WTC11 (cell line): ENCODE measurements around the gene OR8J1. TPM values are rescaled to one million over a fixed set of nuclear protein-coding genes. Genes with fewer than 3 reads are reported as not detected.

Experiments used
- ATAC-seq: fragments of 200-7000 bp; cut with Tn5 transposase; 2 replicates; pipeline ENCODE4 v1.10.0; 2021; ENCODE audit warnings: mild to moderate bottlenecking, moderate library complexity
- Bru-seq: library from RNA; stranded (reverse); fragments of 400-500 nt; gene quantifications from one replicate; lab custom pipeline; 2021; lab: Mats Ljungman, UMichigan
- CTCF ChIA-PET: fragments of 300-600 bp; sonication (Branson Sonifier 250); formaldehyde crosslinking; loops from one replicate; lab custom pipeline; 2021; ENCODE audit warnings: antibody characterized with exemption; lab: Charles Lee
- POLR2A ChIA-PET: fragments of 350-600 bp; sonication (Branson Sonifier 250); formaldehyde crosslinking; loops from one replicate; lab custom pipeline; 2021; ENCODE audit warnings: antibody characterized with exemption; lab: Charles Lee
- DNase-seq: peaks from one replicate; pipeline ENCODE4 v3.0.0; 2021; ENCODE audit warnings: low spot score
- H3K27ac Mint-ChIP-seq: 2 replicates; pipeline ENCODE4 v1.8.0; 2021; ENCODE audit warnings: mixed read lengths
- H3K27me3 Mint-ChIP-seq: 2 replicates; pipeline ENCODE4 v1.8.0; 2021; ENCODE audit warnings: low read depth, mild to moderate bottlenecking, moderate library complexity, mixed read lengths
- H3K36me3 Mint-ChIP-seq: 2 replicates; pipeline ENCODE4 v1.8.0; 2021; ENCODE audit warnings: mixed read lengths
- H3K4me1 Mint-ChIP-seq: 2 replicates; pipeline ENCODE4 v1.8.0; 2022; ENCODE audit warnings: mixed read lengths
- H3K4me3 Mint-ChIP-seq: 2 replicates; pipeline ENCODE4 v1.8.0; 2021; ENCODE audit warnings: mild to moderate bottlenecking, moderate library complexity, mixed read lengths
- H3K9me3 Mint-ChIP-seq: 2 replicates; pipeline ENCODE4 v1.8.0; 2021; ENCODE audit warnings: mixed read lengths
- ESRRA ChIP-seq: sonication (generic); formaldehyde crosslinking; IDR thresholded peaks from 2 replicates; pipeline ENCODE4 v1.8.1; 2022; ENCODE audit warnings: mild to moderate bottlenecking, missing genetic modification reagents, borderline replicate concordance
- FOXJ3 ChIP-seq: sonication (generic); formaldehyde crosslinking; IDR thresholded peaks from 2 replicates; pipeline ENCODE4 v1.9.0; 2021; ENCODE audit warnings: missing genetic modification reagents, mild to moderate bottlenecking, borderline replicate concordance
- GABPB1 ChIP-seq: sonication (generic); formaldehyde crosslinking; IDR thresholded peaks from 2 replicates; pipeline ENCODE4 v1.8.1; 2023; ENCODE audit warnings: mild to moderate bottlenecking, missing genetic modification reagents
- JAZF1 ChIP-seq: fragments of 250-450 bp; sonication (Bioruptor Pico); IDR thresholded peaks from 2 replicates; pipeline ENCODE4 v1.9.0; 2021; ENCODE audit warnings: moderate library complexity, mild to moderate bottlenecking, inconsistent platforms
- OVOL2 ChIP-seq: fragments of 250-450 bp; sonication (Bioruptor Pico); IDR thresholded peaks from 2 replicates; pipeline ENCODE4 v1.9.0; 2021; ENCODE audit warnings: mild to moderate bottlenecking, borderline replicate concordance
- PRRX2 ChIP-seq: fragments of 250-450 bp; sonication (Bioruptor Pico); IDR thresholded peaks from 2 replicates; pipeline ENCODE4 v1.8.0; 2021; ENCODE audit warnings: mild to moderate bottlenecking
- RELA ChIP-seq: sonication (generic); formaldehyde crosslinking; IDR thresholded peaks from 2 replicates; pipeline ENCODE4 v1.8.1; 2022; ENCODE audit warnings: missing genetic modification reagents, mild to moderate bottlenecking, borderline replicate concordance
- SMAD3 ChIP-seq: sonication (generic); formaldehyde crosslinking; IDR thresholded peaks from 2 replicates; pipeline ENCODE4 v1.8.0; 2022; ENCODE audit warnings: missing genetic modification reagents, mild to moderate bottlenecking, borderline replicate concordance
- ZNF121 ChIP-seq: sonication (generic); formaldehyde crosslinking; IDR thresholded peaks from 2 replicates; pipeline ENCODE4 v1.8.0; 2023; ENCODE audit warnings: missing genetic modification reagents
- ZNF138 ChIP-seq: sonication (generic); formaldehyde crosslinking; conservative IDR thresholded peaks from 2 replicates; pipeline ENCODE4 v1.8.1; 2022; ENCODE audit warnings: mild to moderate bottlenecking, moderate library complexity, missing genetic modification reagents
- ZNF423 ChIP-seq: fragments of 250-450 bp; sonication (Bioruptor Pico); IDR thresholded peaks from 2 replicates; pipeline ENCODE4 v2.1.2; 2022; ENCODE audit warnings: mild to moderate bottlenecking, moderate library complexity
- long read RNA-seq, 3 experiments: library from RNA in 1 of 3; library from capped mRNA in 1 of 3; library from polyadenylated mRNA in 1 of 3; unstranded in 2 of 3; stranded (forward) in 1 of 3; transcript quantifications; one replicate each; pipeline ENCODE4 v2.0.0, GENCODE V29; 2021
- total RNA-seq: library from RNA; stranded (reverse); gene quantifications from 3 replicates; pipeline ENCODE4 v1.2.3, GENCODE V29; 2021
- TF ChIP-seq, protein P1 (sequence below): sonication (generic); formaldehyde crosslinking; IDR thresholded peaks from 2 replicates; pipeline ENCODE4 v1.8.1; 2022; ENCODE audit warnings: low read depth, missing genetic modification reagents, borderline replicate concordance
- TF ChIP-seq, protein P2 (sequence below): fragments of 250-450 bp; sonication (Bioruptor Pico); IDR thresholded peaks from 2 replicates; pipeline ENCODE4 v1.9.0; 2021; ENCODE audit warnings: mild to moderate bottlenecking
- TF ChIP-seq, protein P3 (sequence below): sonication (generic); formaldehyde crosslinking; conservative IDR thresholded peaks from 2 replicates; pipeline ENCODE4 v1.8.1; 2022; ENCODE audit warnings: mild to moderate bottlenecking, missing genetic modification reagents
- TF ChIP-seq, protein P4 (sequence below): sonication (generic); formaldehyde crosslinking; IDR thresholded peaks from 2 replicates; pipeline ENCODE4 v1.8.0; 2023; ENCODE audit warnings: missing genetic modification reagents
- TF ChIP-seq, protein P5 (sequence below): sonication (generic); formaldehyde crosslinking; IDR thresholded peaks from 2 replicates; pipeline ENCODE4 v1.8.0; 2022; ENCODE audit warnings: mild to moderate bottlenecking, missing genetic modification reagents
- TF ChIP-seq, protein P6 (sequence below): sonication (generic); formaldehyde crosslinking; IDR thresholded peaks from 2 replicates; pipeline ENCODE4 v1.8.1; 2023; ENCODE audit warnings: mild to moderate bottlenecking, moderate library complexity, missing genetic modification reagents
- TF ChIP-seq, protein P7 (sequence below): sonication (generic); formaldehyde crosslinking; IDR thresholded peaks from 2 replicates; pipeline ENCODE4 v1.8.1; 2023; ENCODE audit warnings: mild to moderate bottlenecking, missing genetic modification reagents, borderline replicate concordance
- TF ChIP-seq, protein P8 (sequence below): fragments of 250-450 bp; sonication (Bioruptor Pico); IDR thresholded peaks from 2 replicates; pipeline ENCODE4 v1.8.0; 2021; ENCODE audit warnings: mild to moderate bottlenecking

The OR8J1 gene, protein sequence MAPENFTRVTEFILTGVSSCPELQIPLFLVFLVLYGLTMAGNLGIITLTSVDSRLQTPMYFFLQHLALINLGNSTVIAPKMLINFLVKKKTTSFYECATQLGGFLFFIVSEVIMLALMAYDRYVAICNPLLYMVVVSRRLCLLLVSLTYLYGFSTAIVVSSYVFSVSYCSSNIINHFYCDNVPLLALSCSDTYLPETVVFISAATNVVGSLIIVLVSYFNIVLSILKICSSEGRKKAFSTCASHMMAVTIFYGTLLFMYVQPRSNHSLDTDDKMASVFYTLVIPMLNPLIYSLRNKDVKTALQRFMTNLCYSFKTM
- not detected in 3 replicates for total RNA-seq
- Bru-seq, nascent RNA: not detected
- long read RNA-seq, experiment 1: 0 reads
- long read RNA-seq, experiment 2: 0 reads
- long read RNA-seq, experiment 3: 0 reads

DNA sequence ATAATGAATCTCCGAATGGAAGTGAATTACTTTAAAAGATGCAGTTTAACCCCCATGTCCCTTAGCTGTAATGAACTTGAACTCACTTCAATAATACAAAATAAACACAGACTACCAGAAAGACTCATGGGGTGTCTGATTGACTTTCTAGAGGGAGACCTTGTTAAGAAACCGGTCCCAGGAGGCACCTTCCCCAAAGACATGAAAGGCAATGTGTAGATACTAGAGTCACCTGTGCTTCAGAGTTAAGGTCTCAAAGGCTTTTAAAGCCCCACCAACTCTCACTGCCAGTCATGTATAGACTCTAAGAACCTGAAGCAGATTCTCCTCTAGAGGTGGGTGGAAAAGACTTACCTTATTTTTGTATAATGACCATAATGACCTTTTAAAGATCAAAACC lies at the start of gene OR8J1:
TSS of gene OR8J1 (plus strand) at position 301 of the 400 bp plus-strand sequence. CDS start 5,956 bp downstream, outside the sequence.
- Mint-ChIP-seq H3K9me3 (no peaks in the 10 kb centered on the region), H3K36me3 (no peaks in the 10 kb centered on the region), H3K27ac (0 out of 2 replicates have a peak within 1 kb of the TSS, but pooled peaks have one; percentile 19), H3K27me3 (no peaks in the 10 kb centered on the region), H3K4me1 (no peaks in the 10 kb centered on the region), H3K4me3 (no peak within 1 kb of the TSS)
- ChIA-PET POLR2A (no interaction called here), CTCF (no interaction called here)
- DNase-seq (no peak), ATAC-seq (no peak)
- TF ChIP-seq, protein P1, sequence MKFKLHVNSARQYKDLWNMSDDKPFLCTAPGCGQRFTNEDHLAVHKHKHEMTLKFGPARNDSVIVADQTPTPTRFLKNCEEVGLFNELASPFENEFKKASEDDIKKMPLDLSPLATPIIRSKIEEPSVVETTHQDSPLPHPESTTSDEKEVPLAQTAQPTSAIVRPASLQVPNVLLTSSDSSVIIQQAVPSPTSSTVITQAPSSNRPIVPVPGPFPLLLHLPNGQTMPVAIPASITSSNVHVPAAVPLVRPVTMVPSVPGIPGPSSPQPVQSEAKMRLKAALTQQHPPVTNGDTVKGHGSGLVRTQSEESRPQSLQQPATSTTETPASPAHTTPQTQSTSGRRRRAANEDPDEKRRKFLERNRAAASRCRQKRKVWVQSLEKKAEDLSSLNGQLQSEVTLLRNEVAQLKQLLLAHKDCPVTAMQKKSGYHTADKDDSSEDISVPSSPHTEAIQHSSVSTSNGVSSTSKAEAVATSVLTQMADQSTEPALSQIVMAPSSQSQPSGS: no peak
- no peak for TF ChIP-seq ZNF121 (CRISPR knock-in tag)
- no peak for TF ChIP-seq FOXJ3
- TF ChIP-seq ZNF423 (CRISPR knock-in tag): no peak
- TF ChIP-seq ESRRA (CRISPR knock-in tag): no peak
- TF ChIP-seq, protein P2, sequence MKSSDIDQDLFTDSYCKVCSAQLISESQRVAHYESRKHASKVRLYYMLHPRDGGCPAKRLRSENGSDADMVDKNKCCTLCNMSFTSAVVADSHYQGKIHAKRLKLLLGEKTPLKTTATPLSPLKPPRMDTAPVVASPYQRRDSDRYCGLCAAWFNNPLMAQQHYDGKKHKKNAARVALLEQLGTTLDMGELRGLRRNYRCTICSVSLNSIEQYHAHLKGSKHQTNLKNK (CRISPR knock-in tag): no peak
- TF ChIP-seq, protein P3, sequence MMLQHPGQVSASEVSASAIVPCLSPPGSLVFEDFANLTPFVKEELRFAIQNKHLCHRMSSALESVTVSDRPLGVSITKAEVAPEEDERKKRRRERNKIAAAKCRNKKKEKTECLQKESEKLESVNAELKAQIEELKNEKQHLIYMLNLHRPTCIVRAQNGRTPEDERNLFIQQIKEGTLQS (CRISPR knock-in tag): no peak
- TF ChIP-seq, protein P4, sequence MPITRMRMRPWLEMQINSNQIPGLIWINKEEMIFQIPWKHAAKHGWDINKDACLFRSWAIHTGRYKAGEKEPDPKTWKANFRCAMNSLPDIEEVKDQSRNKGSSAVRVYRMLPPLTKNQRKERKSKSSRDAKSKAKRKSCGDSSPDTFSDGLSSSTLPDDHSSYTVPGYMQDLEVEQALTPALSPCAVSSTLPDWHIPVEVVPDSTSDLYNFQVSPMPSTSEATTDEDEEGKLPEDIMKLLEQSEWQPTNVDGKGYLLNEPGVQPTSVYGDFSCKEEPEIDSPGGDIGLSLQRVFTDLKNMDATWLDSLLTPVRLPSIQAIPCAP (CRISPR knock-in tag): no peak
- no peak for TF ChIP-seq JAZF1 (CRISPR knock-in tag)

DNA sequence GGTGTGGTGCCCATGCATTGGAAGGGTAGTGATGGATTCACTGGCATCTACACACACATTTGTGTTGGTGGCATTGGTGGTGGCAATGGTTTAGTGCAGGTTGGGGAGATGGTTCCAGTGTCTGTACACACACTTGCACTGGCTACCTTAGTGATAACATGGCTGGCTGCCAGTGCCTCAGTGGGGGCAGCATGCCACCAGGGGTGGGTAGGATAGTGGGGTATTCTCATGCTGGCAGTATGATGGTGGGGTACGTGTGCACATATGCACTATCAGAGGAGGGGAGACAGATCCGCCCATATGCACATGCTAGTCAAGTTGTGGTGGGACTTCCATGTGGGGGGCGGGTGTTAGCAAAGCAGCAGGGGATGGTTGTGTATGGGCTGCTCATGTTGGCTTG lies 46.3 kb upstream of the OR8J1 start:
- Mint-ChIP-seq H3K4me3 (no peak overlapping the region), H3K36me3 (peaks cover 26% of the 10 kb centered on the region), H3K9me3 (peaks cover 61% of the 10 kb centered on the region), H3K27me3 (peaks cover 2% of the 10 kb centered on the region), H3K27ac (no peak overlapping the region), H3K4me1 (no peaks in the 10 kb centered on the region)
- ChIA-PET POLR2A (no interaction called here), CTCF (no interaction called here)
- no peak for ATAC-seq
- no peak for DNase-seq
- no peak for TF ChIP-seq PRRX2 (CRISPR knock-in tag)
- TF ChIP-seq, protein P1: no peak
- no peak for TF ChIP-seq RELA
- no peak for TF ChIP-seq ZNF423 (CRISPR knock-in tag)
- TF ChIP-seq, protein P3 (CRISPR knock-in tag): no peak
- TF ChIP-seq, protein P5, sequence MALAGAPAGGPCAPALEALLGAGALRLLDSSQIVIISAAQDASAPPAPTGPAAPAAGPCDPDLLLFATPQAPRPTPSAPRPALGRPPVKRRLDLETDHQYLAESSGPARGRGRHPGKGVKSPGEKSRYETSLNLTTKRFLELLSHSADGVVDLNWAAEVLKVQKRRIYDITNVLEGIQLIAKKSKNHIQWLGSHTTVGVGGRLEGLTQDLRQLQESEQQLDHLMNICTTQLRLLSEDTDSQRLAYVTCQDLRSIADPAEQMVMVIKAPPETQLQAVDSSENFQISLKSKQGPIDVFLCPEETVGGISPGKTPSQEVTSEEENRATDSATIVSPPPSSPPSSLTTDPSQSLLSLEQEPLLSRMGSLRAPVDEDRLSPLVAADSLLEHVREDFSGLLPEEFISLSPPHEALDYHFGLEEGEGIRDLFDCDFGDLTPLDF (CRISPR knock-in tag): no peak
- no peak for TF ChIP-seq SMAD3 (CRISPR knock-in tag)
- TF ChIP-seq GABPB1 (CRISPR knock-in tag): no peak
- TF ChIP-seq, protein P6, sequence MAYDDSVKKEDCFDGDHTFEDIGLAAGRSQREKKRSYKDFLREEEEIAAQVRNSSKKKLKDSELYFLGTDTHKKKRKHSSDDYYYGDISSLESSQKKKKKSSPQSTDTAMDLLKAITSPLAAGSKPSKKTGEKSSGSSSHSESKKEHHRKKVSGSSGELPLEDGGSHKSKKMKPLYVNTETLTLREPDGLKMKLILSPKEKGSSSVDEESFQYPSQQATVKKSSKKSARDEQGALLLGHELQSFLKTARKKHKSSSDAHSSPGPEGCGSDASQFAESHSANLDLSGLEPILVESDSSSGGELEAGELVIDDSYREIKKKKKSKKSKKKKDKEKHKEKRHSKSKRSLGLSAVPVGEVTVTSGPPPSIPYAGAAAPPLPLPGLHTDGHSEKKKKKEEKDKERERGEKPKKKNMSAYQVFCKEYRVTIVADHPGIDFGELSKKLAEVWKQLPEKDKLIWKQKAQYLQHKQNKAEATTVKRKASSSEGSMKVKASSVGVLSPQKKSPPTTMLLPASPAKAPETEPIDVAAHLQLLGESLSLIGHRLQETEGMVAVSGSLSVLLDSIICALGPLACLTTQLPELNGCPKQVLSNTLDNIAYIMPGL (CRISPR knock-in tag): no peak
- TF ChIP-seq ZNF138 (CRISPR knock-in tag): no peak
- no peak for TF ChIP-seq OVOL2 (CRISPR knock-in tag)
- TF ChIP-seq, protein P7, sequence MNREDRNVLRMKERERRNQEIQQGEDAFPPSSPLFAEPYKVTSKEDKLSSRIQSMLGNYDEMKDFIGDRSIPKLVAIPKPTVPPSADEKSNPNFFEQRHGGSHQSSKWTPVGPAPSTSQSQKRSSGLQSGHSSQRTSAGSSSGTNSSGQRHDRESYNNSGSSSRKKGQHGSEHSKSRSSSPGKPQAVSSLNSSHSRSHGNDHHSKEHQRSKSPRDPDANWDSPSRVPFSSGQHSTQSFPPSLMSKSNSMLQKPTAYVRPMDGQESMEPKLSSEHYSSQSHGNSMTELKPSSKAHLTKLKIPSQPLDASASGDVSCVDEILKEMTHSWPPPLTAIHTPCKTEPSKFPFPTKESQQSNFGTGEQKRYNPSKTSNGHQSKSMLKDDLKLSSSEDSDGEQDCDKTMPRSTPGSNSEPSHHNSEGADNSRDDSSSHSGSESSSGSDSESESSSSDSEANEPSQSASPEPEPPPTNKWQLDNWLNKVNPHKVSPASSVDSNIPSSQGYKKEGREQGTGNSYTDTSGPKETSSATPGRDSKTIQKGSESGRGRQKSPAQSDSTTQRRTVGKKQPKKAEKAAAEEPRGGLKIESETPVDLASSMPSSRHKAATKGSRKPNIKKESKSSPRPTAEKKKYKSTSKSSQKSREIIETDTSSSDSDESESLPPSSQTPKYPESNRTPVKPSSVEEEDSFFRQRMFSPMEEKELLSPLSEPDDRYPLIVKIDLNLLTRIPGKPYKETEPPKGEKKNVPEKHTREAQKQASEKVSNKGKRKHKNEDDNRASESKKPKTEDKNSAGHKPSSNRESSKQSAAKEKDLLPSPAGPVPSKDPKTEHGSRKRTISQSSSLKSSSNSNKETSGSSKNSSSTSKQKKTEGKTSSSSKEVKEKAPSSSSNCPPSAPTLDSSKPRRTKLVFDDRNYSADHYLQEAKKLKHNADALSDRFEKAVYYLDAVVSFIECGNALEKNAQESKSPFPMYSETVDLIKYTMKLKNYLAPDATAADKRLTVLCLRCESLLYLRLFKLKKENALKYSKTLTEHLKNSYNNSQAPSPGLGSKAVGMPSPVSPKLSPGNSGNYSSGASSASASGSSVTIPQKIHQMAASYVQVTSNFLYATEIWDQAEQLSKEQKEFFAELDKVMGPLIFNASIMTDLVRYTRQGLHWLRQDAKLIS (CRISPR knock-in tag): no peak
- TF ChIP-seq, protein P8, sequence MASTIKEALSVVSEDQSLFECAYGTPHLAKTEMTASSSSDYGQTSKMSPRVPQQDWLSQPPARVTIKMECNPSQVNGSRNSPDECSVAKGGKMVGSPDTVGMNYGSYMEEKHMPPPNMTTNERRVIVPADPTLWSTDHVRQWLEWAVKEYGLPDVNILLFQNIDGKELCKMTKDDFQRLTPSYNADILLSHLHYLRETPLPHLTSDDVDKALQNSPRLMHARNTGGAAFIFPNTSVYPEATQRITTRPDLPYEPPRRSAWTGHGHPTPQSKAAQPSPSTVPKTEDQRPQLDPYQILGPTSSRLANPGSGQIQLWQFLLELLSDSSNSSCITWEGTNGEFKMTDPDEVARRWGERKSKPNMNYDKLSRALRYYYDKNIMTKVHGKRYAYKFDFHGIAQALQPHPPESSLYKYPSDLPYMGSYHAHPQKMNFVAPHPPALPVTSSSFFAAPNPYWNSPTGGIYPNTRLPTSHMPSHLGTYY (CRISPR knock-in tag): no peak
